ENCODE data around the gene SLC13A3.

DNA sequence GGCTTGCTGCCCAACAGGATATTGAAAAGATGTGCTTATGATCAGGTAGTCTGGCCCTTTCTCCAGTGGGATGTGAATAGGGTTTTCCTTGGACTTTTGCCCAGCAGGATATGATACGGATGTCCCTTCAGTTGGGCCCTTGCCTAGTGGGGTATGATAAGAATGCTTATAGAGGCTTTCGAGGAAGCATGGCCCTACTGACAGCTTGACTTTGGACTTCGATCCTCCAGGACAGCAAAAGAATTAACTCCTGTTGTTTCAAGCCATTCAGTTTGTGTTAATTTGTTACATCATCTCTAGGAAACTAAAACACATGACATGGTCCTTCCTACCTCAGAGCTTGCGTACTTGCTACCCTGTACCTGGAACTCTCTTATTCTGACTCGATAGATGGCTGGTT, 128.2 kb downstream of the SLC13A3 start:
- no peak for TF ChIP-seq EP300 (IDR thresholded peaks at IDR 0.05; ENCODE audit: borderline replicate concordance)
- no peak for TF ChIP-seq TAF1 (IDR thresholded peaks at IDR 0.05; ENCODE audit: low read depth)
- no peak for TF ChIP-seq FOXM1 (IDR thresholded peaks at IDR 0.05; ENCODE audit: borderline replicate concordance, low read depth)
- TF ChIP-seq, protein P1, sequence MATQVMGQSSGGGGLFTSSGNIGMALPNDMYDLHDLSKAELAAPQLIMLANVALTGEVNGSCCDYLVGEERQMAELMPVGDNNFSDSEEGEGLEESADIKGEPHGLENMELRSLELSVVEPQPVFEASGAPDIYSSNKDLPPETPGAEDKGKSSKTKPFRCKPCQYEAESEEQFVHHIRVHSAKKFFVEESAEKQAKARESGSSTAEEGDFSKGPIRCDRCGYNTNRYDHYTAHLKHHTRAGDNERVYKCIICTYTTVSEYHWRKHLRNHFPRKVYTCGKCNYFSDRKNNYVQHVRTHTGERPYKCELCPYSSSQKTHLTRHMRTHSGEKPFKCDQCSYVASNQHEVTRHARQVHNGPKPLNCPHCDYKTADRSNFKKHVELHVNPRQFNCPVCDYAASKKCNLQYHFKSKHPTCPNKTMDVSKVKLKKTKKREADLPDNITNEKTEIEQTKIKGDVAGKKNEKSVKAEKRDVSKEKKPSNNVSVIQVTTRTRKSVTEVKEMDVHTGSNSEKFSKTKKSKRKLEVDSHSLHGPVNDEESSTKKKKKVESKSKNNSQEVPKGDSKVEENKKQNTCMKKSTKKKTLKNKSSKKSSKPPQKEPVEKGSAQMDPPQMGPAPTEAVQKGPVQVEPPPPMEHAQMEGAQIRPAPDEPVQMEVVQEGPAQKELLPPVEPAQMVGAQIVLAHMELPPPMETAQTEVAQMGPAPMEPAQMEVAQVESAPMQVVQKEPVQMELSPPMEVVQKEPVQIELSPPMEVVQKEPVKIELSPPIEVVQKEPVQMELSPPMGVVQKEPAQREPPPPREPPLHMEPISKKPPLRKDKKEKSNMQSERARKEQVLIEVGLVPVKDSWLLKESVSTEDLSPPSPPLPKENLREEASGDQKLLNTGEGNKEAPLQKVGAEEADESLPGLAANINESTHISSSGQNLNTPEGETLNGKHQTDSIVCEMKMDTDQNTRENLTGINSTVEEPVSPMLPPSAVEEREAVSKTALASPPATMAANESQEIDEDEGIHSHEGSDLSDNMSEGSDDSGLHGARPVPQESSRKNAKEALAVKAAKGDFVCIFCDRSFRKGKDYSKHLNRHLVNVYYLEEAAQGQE (IDR thresholded peaks at IDR 0.05; ENCODE audit: low read depth), result no peak
- no peak for TF ChIP-seq TEAD4 (IDR thresholded peaks at IDR 0.05)
- TF ChIP-seq ZBTB7A (IDR thresholded peaks at IDR 0.05; ENCODE audit: low read depth), result no peak
- TF ChIP-seq EGR1 (IDR thresholded peaks at IDR 0.05), result no peak
- TF ChIP-seq CREB1 (IDR thresholded peaks at IDR 0.05; ENCODE audit: low read depth), result no peak
- no peak for TF ChIP-seq RAD21 (IDR thresholded peaks at IDR 0.05; ENCODE audit: low read depth)
- TF ChIP-seq CEBPB (IDR thresholded peaks at IDR 0.05), result no peak

All from Ishikawa (cell line).